Mesenchymal stem cell (in vitro differentiated cells and primary cell): Measurements from ENCODE around the gene MTHFD1L.
"Not testable (repeated sequence)": the region's sequence is repeated elsewhere in the genome, so short reads cannot be mapped to it uniquely, and the experiment has no call there.

Experiments
- DNase-seq: peaks from one replicate; pipeline ENCODE4 v3.0.0-alpha.2; 2013
- H2AFZ ChIP-seq: one replicate; pipeline ENCODE4 v1.6.1; 2013; ENCODE audit warnings: low read depth, mild to moderate bottlenecking, control low read depth, inconsistent platforms, low read length, moderate library complexity
- H2AK5ac ChIP-seq: 2 replicates; pipeline ENCODE4 v1.6.1; 2013; ENCODE audit warnings: low read length, moderate library complexity, mild to moderate bottlenecking, inconsistent platforms; ENCODE audit not compliant: severe bottlenecking
- H2BK120ac ChIP-seq: one replicate; pipeline ENCODE4 v1.6.1; 2013; ENCODE audit warnings: low read depth, mild to moderate bottlenecking, inconsistent platforms, low read length, moderate library complexity
- H2BK12ac ChIP-seq, 2 experiments: one replicate each; pipeline ENCODE4 v1.6.1; 2013; ENCODE audit warnings: inconsistent platforms in 2 of 2, low read length in 2 of 2, mild to moderate bottlenecking in 2 of 2, moderate library complexity in 2 of 2, control low read depth in 1 of 2
- H2BK15ac ChIP-seq: one replicate; pipeline ENCODE4 v1.6.1; 2013; ENCODE audit warnings: mild to moderate bottlenecking, low read depth, inconsistent platforms; ENCODE audit not compliant: poor library complexity, severe bottlenecking
- H2BK5ac ChIP-seq: 2 replicates; pipeline ENCODE4 v1.6.1; 2013; ENCODE audit warnings: low read depth, mild to moderate bottlenecking, low read length, control low read depth, inconsistent platforms; ENCODE audit not compliant: poor library complexity, severe bottlenecking
- H3K14ac ChIP-seq, 2 experiments: one replicate each; pipeline ENCODE4 v1.6.1; 2013; ENCODE audit warnings: inconsistent platforms in 2 of 2, low read length in 2 of 2, control low read depth in 1 of 2, mild to moderate bottlenecking in 1 of 2, moderate library complexity in 1 of 2
- H3K18ac ChIP-seq, 2 experiments: one replicate each; pipeline ENCODE4 v1.6.1; 2013; ENCODE audit warnings: inconsistent platforms in 2 of 2, low read length in 2 of 2, control low read depth in 1 of 2, low read depth in 1 of 2, mild to moderate bottlenecking in 1 of 2
- H3K23ac ChIP-seq, 2 experiments: one replicate each; pipeline ENCODE4 v1.6.1; 2013; ENCODE audit warnings: inconsistent platforms in 2 of 2, low read length in 2 of 2, mild to moderate bottlenecking in 2 of 2, moderate library complexity in 2 of 2, control low read depth in 1 of 2
- H3K27ac ChIP-seq: 2 replicates; pipeline ENCODE4 v1.5.1; 2013; ENCODE audit warnings: mild to moderate bottlenecking, moderate library complexity, low read length, control low read depth, inconsistent platforms; ENCODE audit not compliant: poor library complexity, severe bottlenecking
- H3K27me3 ChIP-seq, 2 experiments: 2 replicates each; pipeline versions ENCODE4 v1.6.1 to v1.7.0; 2013; ENCODE audit warnings: low read length in 2 of 2, mild to moderate bottlenecking in 2 of 2, moderate library complexity in 2 of 2, control low read depth in 1 of 2, inconsistent platforms in 1 of 2; ENCODE audit not compliant: control insufficient read depth in 1 of 2, insufficient read depth in 1 of 2
- H3K36me3 ChIP-seq, 2 experiments: 2 replicates each; pipeline versions ENCODE4 v1.6.1 to v1.7.0; 2013; ENCODE audit warnings: low read length in 2 of 2, control low read depth in 1 of 2, inconsistent platforms in 1 of 2, low read depth in 1 of 2, mild to moderate bottlenecking in 1 of 2; ENCODE audit not compliant: insufficient read depth in 2 of 2, control insufficient read depth in 1 of 2
- H3K4ac ChIP-seq, 2 experiments: one replicate each; pipeline ENCODE4 v1.6.1; 2013; ENCODE audit warnings: inconsistent platforms in 2 of 2, low read length in 2 of 2, mild to moderate bottlenecking in 2 of 2, moderate library complexity in 2 of 2, control low read depth in 1 of 2, low read depth in 1 of 2
- H3K4me1 ChIP-seq: 2 replicates; pipeline ENCODE4 v1.6.1; 2013; ENCODE audit warnings: low read depth, low read length, control low read depth; ENCODE audit not compliant: control insufficient read depth, insufficient read depth
- H3K4me2 ChIP-seq: 2 replicates; pipeline ENCODE4 v1.6.1; 2013; ENCODE audit warnings: low read length, mild to moderate bottlenecking, inconsistent platforms; ENCODE audit not compliant: poor library complexity, severe bottlenecking
- H3K4me3 ChIP-seq, 2 experiments: 2 replicates each; pipeline versions ENCODE4 v1.5.1 to v1.7.0; 2013; ENCODE audit warnings: low read length in 2 of 2, mild to moderate bottlenecking in 2 of 2, control low read depth in 1 of 2, low read depth in 1 of 2; ENCODE audit not compliant: insufficient read depth in 1 of 2
- H3K79me1 ChIP-seq: replicated peaks from 2 replicates; pipeline ENCODE4 v1.6.1; 2013; ENCODE audit warnings: mild to moderate bottlenecking, control low read depth, low read length, inconsistent platforms; ENCODE audit not compliant: poor library complexity, severe bottlenecking
- H3K9ac ChIP-seq: 2 replicates; pipeline ENCODE4 v1.7.0; 2013; ENCODE audit warnings: mild to moderate bottlenecking, low read length, moderate library complexity
- H3K9me3 ChIP-seq: 2 replicates; pipeline ENCODE4 v1.7.0; 2013; ENCODE audit warnings: mild to moderate bottlenecking, low read length; ENCODE audit not compliant: control insufficient read depth
- H4K8ac ChIP-seq: one replicate; pipeline ENCODE4 v1.6.1; 2013; ENCODE audit warnings: inconsistent platforms, mild to moderate bottlenecking, low read length, moderate library complexity
- H4K91ac ChIP-seq: one replicate; pipeline ENCODE4 v1.6.1; 2013; ENCODE audit warnings: mild to moderate bottlenecking, low read length, inconsistent platforms
- WGBS: methylation state at CpG from one replicate; pipeline ENCODE4 v1.1.7; 2013; ENCODE audit warnings: mixed read lengths; 5-methylcytosine and 5-hydroxymethylcytosine counted together

Gene MTHFD1L

GRCh38 chr6:151045511-151046222, 180.2 kb downstream of the MTHFD1L start:
- H3K23ac ChIP-seq, H3K27me3 ChIP-seq, H3K9me3 ChIP-seq, H3K14ac ChIP-seq, H3K4me2 ChIP-seq, H3K79me1 ChIP-seq, H2BK12ac ChIP-seq, H2AFZ ChIP-seq: not testable (repeated sequence)
- Histone ChIP-seq H3K4me1 (peaks cover 17% of the 10 kb centered on the region), H3K4ac (peak overlapping the region; percentile 51 to 75), H3K18ac (peak overlapping the region; percentile 61 to 95), H2BK5ac (peak overlapping the region; percentile 25), H2BK120ac (peak overlapping the region; percentile 61), H2AK5ac (peak overlapping the region; percentile 89), H3K9ac (peak overlapping the region; percentile 81), H3K36me3 (peaks cover 13 to 16% of the 10 kb centered on the region in 2 experiments), H3K4me3 (peak overlapping the region in 1 of 2 experiments; percentile 43), H2BK15ac (peak overlapping the region; percentile 28), H3K27ac (peak overlapping the region; percentile 97), H4K8ac (peak overlapping the region; percentile 74), H4K91ac (peak overlapping the region; percentile 80)
- DNase-seq: peak; percentile 90
- WGBS: 0% methylated on average over 5 of the region's 7 CpGs

GRCh38 chr6:151051164-151051563, 185.7 kb downstream of the MTHFD1L start:
- Histone ChIP-seq H4K8ac (no peak overlapping the region), H3K4me3 (no peak overlapping the region), H3K36me3 (peaks cover 27 to 37% of the 10 kb centered on the region in 2 experiments), H3K27ac (no peak overlapping the region), H3K23ac (no peak overlapping the region), H3K14ac (no peak overlapping the region), H3K9ac (no peak overlapping the region), H3K4me1 (peaks cover 2% of the 10 kb centered on the region), H2BK120ac (no peak overlapping the region), H2BK5ac (no peak overlapping the region), H2AFZ (no peak overlapping the region), H2BK15ac (no peak overlapping the region), H3K27me3 (no peaks in the 10 kb centered on the region), H2AK5ac (no peak overlapping the region), H3K4ac (no peak overlapping the region), H3K9me3 (no peaks in the 10 kb centered on the region), H2BK12ac (no peak overlapping the region), H3K79me1 (peaks cover 19% of the 10 kb centered on the region), H3K18ac (no peak overlapping the region), H3K4me2 (no peak overlapping the region), H4K91ac (no peak overlapping the region)
- WGBS: 99% methylated on average over 4 of the region's 6 CpGs
- no peak for DNase-seq

GRCh38 chr6:151052021-151052646, 186.6 kb downstream of the MTHFD1L start:
- 74% methylated on average over 12 of the region's 12 CpGs for WGBS
- peaks cover 27 to 37% of the 10 kb centered on the region in 2 experiments for H3K36me3 ChIP-seq
- peaks cover 6% of the 10 kb centered on the region for H3K4me1 ChIP-seq
- no peak overlapping the region for H4K8ac ChIP-seq
- H2AFZ ChIP-seq: no peak overlapping the region
- peaks cover 19% of the 10 kb centered on the region for H3K79me1 ChIP-seq
- H3K9me3 ChIP-seq: no peaks in the 10 kb centered on the region
- H2AK5ac ChIP-seq: no peak overlapping the region
- no peak overlapping the region for H3K4ac ChIP-seq
- H3K18ac ChIP-seq: peak overlapping the region in 1 of 2 experiments; percentile 50
- no peak overlapping the region for H2BK15ac ChIP-seq
- H3K27me3 ChIP-seq: no peaks in the 10 kb centered on the region
- H3K27ac ChIP-seq: no peak overlapping the region
- no peak overlapping the region for H3K23ac ChIP-seq
- H3K9ac ChIP-seq: no peak overlapping the region
- no peak overlapping the region for H2BK120ac ChIP-seq
- H3K14ac ChIP-seq: peak overlapping the region in 1 of 2 experiments; percentile 26
- no peak overlapping the region for H2BK5ac ChIP-seq
- DNase-seq: no peak
- no peak overlapping the region for H3K4me3 ChIP-seq
- H2BK12ac ChIP-seq: no peak overlapping the region
- H4K91ac ChIP-seq: no peak overlapping the region
- no peak overlapping the region for H3K4me2 ChIP-seq

- no peak overlapping the region for H3K4ac ChIP-seq
- H3K18ac ChIP-seq: no peak overlapping the region
- H2BK120ac ChIP-seq: no peak overlapping the region
- H2AFZ ChIP-seq: no peak overlapping the region
- peaks cover 25% of the 10 kb centered on the region for H3K79me1 ChIP-seq
- no peak overlapping the region for H2BK15ac ChIP-seq
- H3K4me3 ChIP-seq: no peak overlapping the region
- no peaks in the 10 kb centered on the region for H3K27me3 ChIP-seq
- no peak overlapping the region for H3K9ac ChIP-seq
- H3K36me3 ChIP-seq: peaks cover 33 to 36% of the 10 kb centered on the region in 2 experiments
- no peak overlapping the region for H3K4me2 ChIP-seq
- H4K91ac ChIP-seq: no peak overlapping the region
- H3K9me3 ChIP-seq: no peaks in the 10 kb centered on the region
- H2BK5ac ChIP-seq: no peak overlapping the region
- peaks cover 14% of the 10 kb centered on the region for H3K4me1 ChIP-seq
- no peak overlapping the region for H3K27ac ChIP-seq
- peak overlapping the region; percentile 92 for H2AK5ac ChIP-seq
- no peak overlapping the region for H3K14ac ChIP-seq
- WGBS: 14% methylated on average over 8 of the region's 8 CpGs
- no peak overlapping the region for H4K8ac ChIP-seq
- peak; percentile 52 for DNase-seq
- H3K23ac ChIP-seq: no peak overlapping the region
- H2BK12ac ChIP-seq: no peak overlapping the region
Measured at GRCh38 chr6:151054306-151054705, 188.8 kb downstream of the MTHFD1L start.
